HT1080 (cell line): ENCODE data around the gene CYP2A13. TPM values are rescaled to one million over a fixed set of nuclear protein-coding genes. Genes with fewer than 3 reads are reported as not detected.
"Not testable (repeated sequence)": the region's sequence is repeated elsewhere in the genome, so short reads cannot be mapped to it uniquely, and the experiment has no call there.

ENCODE experiments used
- DNase-seq: peaks from one replicate; pipeline ENCODE4 v3.0.0-alpha.2; 2015; ENCODE audit warnings: low read depth
- total RNA-seq: library from RNA; depleted of rRNA; stranded (reverse); fragments of >200 nt; shearing (Covaris generic); gene quantifications from 2 replicates; pipeline ENCODE4 v1.2.3, GENCODE V29; 2014; rRNA removed

The CYP2A13 gene
- total RNA-seq, 1 experiment from 2014 or later, result not detected

DNA sequence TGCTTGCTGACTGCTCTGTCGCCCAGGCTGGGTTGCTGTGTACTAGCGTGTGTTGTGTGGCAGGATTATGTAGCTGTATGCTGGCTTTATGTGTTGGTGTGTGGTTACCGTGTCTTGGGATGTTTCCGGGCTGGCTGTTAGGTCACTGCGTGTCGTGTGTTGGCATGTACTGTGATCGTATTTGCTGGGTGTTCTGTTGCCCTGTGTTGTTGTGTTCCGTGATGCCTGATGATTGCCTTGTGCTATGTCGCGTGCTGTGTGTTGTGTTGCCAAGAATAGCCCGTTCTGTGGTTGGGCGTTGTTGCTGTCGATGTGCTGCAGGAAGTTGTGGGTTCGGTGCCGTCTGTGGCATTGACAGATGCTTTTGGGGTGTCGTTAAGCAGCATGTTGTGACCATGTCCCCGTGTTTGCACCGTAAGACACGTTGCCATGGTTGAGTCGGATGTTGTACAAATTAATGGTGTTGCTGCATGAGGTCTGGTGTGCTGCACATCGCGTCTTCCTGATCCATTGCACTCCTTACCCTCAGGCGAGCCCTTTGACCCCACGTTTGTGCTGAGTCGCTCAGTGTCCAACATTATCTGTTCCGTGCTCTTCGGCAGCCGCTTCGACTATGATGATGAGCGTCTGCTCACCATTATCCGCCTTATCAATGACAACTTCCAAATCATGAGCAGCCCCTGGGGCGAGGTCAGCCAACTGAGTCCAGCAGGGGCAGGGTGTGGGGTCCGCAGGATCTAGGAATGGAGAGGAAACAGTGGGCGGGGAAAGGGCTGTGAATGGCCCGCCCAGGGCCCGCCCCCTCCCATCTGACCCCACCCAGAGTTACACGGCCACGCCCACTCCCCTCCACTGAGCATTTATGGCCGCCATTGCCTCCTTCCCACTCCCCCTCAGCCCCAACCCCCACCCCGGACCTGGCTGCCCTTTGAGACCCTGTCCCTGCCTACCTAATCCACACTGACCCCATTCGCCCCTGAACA, 33.0 kb downstream of the CYP2A13 start:
- DNase-seq, result not testable (repeated sequence)

DNA sequence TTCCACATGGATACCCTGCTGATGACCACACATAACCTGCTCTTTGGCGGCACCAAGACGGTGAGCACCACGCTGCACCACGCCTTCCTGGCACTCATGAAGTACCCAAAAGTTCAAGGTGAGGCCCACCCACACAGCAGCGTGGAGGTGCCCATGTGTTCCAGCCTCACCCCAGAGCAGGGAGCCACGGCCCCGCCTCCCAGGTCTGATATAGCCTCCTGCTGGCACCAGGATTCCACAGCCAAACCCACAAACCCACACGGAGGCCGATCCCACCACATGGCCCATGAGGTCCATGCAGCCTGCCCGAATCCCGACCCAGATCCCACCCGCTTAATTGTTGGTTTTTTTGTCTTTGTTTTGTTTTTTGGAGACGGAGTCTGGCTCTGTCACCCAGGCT, 34.6 kb downstream of the CYP2A13 start:
- not testable (repeated sequence) for DNase-seq

DNA sequence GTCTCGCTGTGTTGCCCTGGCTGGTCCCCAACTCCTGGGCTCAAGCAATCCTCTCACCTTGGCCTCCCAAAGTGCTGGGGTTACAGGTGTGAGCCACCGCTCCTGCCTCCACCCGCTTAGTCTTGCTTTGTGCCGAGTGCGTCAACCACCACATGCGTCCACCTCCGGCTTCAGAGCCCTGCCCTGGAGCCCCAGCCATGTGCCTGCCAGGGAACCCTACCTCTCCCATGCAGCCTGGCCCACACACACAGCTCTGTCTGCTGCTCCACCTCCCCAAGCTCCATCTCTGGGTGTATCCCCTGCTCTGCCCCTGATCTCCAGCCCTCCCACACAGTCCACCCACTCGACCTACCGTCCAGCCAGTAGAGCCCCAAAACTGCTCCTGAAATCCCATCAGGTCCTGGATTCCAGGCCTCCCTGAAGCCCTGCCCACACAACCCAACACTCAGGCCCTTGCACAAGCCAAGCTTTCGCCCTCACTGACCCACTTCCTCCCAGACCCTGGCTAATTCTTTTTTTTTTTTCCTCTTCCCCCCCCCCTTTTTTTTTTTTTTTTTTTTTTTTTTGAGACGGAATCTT, 35.6 kb downstream of the CYP2A13 start:
- DNase-seq, result no peak

DNA sequence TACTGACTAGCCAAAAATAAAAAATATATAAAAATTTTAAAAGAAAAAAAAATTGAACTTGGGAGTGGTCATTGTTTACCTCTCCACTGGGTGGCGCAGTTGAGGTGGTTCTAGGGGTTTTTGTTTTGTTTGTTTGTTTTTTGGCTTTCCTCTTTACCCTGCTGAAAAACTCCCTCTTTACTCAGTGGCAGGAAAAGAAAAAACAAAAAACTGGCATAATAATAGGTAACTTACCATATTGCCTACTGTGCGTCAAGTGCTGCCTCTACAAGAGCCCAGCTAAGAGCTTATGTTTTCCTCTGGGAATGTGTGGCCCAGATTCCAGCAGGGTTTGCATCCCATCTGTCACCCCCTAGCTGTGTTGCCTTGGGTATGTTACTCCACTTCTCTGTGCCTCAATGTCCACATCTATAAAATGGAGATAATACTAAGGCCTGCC, 38.5 kb downstream of the CYP2A13 start:
- DNase-seq, result not testable (repeated sequence)

DNA sequence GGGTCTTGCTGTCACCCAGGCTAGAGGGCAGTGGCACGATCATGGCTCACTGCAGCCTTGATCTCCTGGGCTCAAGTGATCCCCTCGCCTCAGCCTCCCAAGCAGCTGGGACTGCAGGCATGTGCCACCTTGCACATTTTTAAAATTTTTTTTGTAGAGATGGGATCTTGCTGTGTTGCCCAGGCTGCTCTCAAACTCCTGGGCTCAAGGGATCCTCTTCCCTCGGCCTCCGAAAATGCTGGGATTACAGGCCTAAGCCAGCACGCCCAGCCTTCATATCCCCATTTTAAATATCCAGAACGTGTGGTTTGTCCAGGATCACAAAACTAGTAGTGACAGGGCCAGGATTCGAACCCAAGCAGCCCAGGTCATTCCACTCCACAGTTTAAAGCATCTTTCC, 39.1 kb downstream of the CYP2A13 start:
- not testable (repeated sequence) for DNase-seq

DNA sequence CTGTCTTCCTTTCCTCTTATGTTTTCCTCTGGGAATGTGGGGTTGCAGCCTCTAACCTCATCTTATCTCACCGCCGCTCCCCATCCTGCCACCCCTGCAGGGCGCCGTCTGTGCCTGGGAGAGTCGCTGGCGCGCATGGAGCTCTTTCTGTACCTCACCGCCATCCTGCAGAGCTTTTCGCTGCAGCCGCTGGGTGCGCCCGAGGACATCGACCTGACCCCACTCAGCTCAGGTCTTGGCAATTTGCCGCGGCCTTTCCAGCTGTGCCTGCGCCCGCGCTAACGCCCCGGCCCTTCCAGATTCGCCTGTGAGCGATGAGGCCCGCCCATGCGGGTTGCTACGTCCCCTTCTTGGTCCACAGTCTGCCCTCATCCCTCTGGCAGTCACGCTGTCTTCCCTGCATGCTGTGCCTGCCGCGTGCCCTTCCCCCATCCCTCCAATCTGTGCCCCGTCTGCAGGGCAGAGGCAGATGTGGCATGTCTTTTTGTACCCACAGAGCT, 39.6 kb downstream of the CYP2A13 start:
- peak; percentile 47 for DNase-seq

DNA sequence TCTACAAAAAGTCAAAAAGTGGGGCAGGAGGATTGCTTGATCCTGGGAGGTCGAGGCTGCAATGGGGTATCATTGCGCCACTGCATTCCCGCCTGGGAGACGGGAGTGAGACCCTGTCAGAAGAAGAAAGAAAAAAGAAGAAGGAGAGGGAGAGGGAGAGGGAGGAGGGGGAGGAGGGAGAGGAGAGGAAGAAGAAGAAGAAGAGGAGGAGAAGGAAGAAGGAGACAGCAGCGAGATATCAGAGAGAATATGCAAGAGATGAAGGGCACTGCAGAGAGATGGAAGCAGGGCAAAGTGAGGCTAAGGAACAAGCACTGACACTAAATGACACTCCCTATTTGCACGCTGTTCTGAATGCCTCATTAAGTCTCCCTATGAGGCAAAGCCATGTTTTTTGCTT, 40.4 kb downstream of the CYP2A13 start:
- no peak for DNase-seq

DNA sequence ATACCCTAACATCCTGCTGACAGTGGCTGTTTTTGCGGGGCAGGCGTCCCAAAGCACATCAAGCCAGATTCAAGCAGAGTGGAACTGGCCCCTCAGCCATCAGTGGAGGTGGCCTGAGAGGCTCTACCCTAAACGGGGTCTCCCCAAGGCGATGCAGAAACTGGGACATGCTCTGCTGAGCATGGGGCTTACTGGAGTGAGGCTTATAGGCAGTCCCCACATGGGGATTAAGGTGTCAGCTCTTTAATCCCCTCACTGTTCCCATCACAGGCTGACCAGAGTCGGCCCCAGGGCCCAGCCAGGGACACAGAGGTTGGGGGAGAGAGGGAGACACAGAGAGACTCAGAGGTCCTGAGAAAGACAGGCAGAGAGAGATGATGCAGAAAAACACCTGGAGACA, 42.9 kb downstream of the CYP2A13 start:
- DNase-seq, result no peak

DNA sequence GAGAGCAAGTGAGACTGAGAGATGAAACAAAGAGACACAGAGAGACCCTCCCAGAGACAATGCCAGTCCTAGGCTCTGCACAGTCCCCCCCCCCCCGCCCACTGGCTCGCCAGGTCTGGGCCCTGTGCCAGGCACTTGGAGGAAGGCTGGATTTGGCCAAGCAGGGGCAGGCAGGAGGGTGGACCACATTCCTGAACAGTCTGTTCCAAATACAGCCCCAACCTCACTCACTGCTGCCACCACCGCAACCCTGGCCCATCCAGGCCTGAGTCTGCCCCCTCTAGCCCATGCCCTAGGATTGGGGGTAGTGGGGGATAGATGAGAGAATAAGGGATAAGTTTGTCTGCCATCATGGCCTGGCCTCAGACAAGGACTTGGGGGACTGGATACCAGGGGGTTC, 45.0 kb downstream of the CYP2A13 start:
- DNase-seq, result no peak

DNA sequence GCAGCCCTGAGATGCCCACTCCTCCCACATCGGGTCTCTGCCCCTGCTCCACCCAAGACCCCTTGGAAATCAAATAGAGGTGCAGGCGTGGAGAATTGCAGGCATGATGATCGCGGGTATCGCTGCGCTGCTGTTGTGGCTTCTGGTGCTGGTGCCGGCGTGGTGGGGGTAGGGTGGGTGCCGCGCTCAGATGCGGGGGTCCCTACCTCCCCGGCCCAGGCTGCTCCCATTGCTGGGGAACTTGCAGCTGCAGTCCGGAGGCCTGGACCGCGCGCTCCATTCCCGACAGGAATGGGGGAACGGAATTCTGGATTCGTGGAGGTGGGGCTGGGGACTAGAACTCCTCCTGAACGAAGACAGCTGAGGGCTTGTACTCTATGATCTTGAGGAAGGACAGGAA, 46.4 kb downstream of the CYP2A13 start:
- DNase-seq, result no peak

DNA sequence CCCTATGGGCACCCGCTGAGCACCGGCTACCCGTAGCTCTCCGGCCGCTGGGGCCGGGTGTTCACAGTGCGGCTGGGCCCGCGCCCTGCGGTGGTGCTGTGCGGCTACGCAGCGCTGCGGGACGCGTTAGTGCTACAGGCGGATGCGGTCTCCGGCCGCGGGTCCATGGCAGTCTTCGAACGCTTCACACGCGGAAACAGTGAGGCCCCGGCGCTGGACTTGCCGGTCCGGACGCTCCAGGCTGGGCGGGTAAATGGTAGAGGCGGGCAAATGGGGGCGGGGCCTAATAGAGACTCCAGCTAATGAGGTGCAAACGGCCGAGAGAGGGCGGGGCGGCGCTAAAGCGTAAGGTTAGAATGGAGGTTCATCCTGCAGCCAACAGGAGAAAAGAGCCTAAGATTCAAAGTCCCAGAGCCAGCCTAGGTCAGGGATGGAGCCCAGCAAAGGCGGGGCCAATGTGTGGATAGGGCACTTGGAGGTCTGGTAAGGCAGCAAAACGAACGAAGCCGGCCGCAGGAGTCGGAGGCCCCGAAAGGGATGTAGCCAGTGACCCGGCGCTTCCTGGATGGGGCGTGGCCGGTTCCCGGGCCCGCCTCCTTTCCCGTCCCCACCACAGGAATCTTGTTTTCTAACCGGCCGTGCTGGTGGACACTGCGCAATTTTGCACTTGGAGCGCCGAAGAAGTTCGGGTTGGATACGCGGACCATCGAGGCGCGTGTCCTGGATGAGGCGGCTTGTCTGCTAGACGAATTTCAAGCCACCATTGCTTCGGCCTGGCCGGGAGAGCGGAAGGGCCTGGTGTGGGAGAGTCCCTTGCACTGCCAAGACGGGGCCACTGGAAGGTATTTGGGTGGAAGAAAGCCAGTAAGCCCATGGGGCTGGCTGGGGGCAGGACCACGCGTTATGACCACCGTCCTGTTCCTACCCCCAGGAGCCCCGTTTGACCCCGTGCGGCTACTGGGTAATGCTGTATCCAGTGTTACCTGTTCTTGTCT, 47.4 kb downstream of the CYP2A13 start:
- DNase-seq, result not testable (repeated sequence)

DNA sequence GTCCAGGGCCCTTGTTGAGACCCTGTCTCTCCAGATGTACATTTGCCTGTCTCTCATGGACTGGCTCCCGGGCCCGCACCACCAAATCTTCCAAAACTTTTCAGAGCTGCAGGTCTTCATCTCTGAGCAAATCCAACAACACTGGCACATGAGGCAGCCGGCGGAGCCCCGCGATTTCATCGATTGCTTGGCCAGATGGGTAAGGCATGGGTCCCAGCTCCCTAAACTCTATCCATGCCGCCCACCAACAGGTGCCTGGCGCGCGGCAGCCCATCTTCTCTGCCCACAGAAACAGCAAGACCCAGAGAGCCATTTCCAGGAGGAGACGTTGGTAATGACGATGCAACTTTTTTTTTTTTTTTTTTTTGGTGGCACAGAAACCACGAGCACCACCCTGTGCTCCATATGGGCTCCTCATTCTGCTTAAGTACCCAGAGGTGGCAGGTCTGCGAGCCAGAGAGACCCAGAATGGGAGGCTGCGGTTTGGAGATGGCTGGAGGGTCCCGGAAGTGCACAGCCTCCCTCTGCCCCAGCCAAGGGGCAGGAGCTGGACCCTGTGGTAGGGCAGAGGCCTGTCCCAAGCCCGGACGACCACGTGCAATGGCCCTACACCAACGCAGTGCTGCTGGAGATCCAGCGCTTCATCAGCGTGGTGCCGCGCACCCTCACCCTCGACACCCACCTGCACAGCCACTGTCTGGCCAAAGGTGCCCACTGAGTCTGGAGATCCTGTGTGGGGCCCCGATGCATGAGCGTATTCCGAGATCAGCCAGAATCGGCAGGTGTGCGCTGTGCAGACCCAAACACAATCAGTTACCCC, 48.6 kb downstream of the CYP2A13 start:
- DNase-seq, result no peak

DNA sequence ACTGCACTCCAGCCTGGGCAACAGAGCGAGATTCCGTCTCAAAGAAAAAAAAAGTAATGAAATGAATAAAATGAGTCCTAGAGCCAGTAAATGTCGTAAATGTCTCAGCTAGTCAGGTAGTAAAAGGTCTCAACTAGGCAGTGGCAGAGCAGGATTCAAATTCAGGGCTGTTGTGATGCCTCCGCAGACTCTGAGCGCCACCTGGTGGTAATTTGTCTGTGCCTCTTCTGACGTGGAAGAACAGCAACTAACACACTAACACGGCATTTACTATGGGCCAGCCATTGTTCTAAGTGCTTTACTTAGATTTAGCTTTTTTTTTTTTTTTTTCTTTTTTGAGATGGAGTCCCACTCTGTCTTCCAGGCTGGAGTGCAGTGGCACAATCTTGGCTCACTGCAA, 56.2 kb downstream of the CYP2A13 start:
- peak; percentile 73 for DNase-seq

Other genes with a start within 250 kb of the CYP2A13 start
- gene CYP2A6, start 238.0 kb upstream of the CYP2A13 start, total RNA-seq, result not detected in 2 replicates
- gene CYP2A7, start 206.2 kb upstream of the CYP2A13 start, total RNA-seq, result not detected in 2 replicates
- not detected in 2 replicates for gene CYP2B6, start 97.2 kb upstream of the CYP2A13 start, total RNA-seq
- not detected in 2 replicates for gene CYP2F1, start 26.0 kb downstream of the CYP2A13 start, total RNA-seq
- gene CYP2S1, start 104.8 kb downstream of the CYP2A13 start, total RNA-seq, result 1.4 and 1.7 TPM in 2 replicates
- 613 and 754 TPM in 2 replicates for gene AXL, start 130.8 kb downstream of the CYP2A13 start, total RNA-seq
- gene HNRNPUL1, start 175.9 kb downstream of the CYP2A13 start, total RNA-seq, result 160 and 187 TPM in 2 replicates
- gene CCDC97, start 221.7 kb downstream of the CYP2A13 start, total RNA-seq, result 10.0 and 14.3 TPM in 2 replicates